DND-41 (cell line): ENCODE measurements around the gene DDX47.

Experiments used
- CTCF ChIP-seq: IDR thresholded peaks from 2 replicates; pipeline ENCODE4 v1.5.1; 2012; ENCODE audit warnings: borderline replicate concordance, low read length, moderate library complexity, mild to moderate bottlenecking; ENCODE audit not compliant: poor library complexity, severe bottlenecking; ENCODE audit errors: extremely low read depth
- EZH2 ChIP-seq: IDR thresholded peaks from 3 replicates; pipeline ENCODE4 v1.6.1; 2012; ENCODE audit warnings: borderline replicate concordance, low read depth, mild to moderate bottlenecking, moderate library complexity, low read length, inconsistent platforms; ENCODE audit not compliant: severe bottlenecking

- TF ChIP-seq CTCF (no peak), EZH2 (no peak)
These were observed 64.1 kb downstream of the DDX47 start for GRCh38 chr12:12877153-12877768.
